Measurements from ENCODE around the gene CCDC102A. TPM values are rescaled to one million over a fixed set of nuclear protein-coding genes. Genes with fewer than 3 reads are reported as not detected.

Gene CCDC102A
- total RNA-seq, 1 donor from 2014 or later = 27.2 TPM

DNA sequence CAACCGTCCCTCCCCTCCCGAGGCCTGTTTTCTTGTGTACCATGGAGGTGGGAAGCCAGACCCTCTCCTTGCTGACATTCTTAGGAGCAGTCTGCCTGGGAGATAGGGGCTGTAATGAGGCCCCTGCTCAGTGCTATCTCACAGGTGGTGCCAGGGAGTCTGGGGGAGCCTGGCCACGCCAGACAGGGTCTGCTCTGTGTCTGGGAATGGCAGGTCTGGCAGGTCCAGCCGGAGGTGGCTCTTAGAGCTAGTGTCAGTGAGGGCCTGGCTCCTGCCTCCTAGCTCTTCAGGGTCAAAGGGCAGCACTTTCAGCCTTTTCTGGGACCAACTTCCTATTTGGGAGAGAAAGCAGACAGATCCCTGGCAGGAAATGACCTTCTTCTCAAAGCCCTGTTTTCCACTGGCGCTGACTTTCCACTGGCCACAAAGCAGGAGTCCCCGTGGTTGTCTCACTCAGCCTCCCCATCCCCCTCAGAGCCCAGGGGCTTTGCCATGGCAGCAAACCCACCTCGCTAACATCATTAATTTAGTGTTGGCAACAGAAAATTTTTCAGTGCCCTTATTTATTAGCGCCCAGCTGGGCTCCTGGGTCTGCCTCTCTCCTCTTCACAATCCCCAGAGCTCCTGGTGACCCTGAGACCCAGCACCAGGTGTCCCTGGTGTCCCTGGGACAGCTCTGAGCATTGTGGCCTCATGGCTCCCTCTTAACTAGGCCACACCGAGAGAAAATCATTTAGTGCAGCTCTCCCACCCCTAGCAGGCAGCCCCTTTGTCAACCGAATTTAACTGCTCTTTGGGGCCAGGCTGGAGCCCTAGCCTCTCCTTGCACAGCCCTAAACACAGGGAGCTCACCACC is 26.1 kb downstream of the CCDC102A start:
- Mint-ChIP-seq H3K4me1 (ENCODE audit: low read depth) (no peaks in the 10 kb centered on the region), H3K27ac (ENCODE audit: unreplicated experiment) (no peak overlapping the region), H3K9me3 (ENCODE audit: low read depth) (no peaks in the 10 kb centered on the region), H3K4me3 (ENCODE audit: unreplicated experiment) (no peak overlapping the region), H3K36me3 (ENCODE audit: low read depth) (peaks cover 3% of the 10 kb centered on the region), H3K27me3 (ENCODE audit: low read depth) (peaks cover 5% of the 10 kb centered on the region)
- TF ChIP-seq CTCF (IDR thresholded peaks at IDR 0.05) = no peak
- DNase-seq (ENCODE audit: low spot score) = no peak

GRCh38 chr16:57509231-57509923 is 27.0 kb downstream of the CCDC102A start:
- Mint-ChIP-seq H3K27me3 (ENCODE audit: low read depth) (peaks cover 5% of the 10 kb centered on the region), H3K9me3 (ENCODE audit: low read depth) (no peaks in the 10 kb centered on the region), H3K4me3 (ENCODE audit: unreplicated experiment) (no peak overlapping the region), H3K27ac (ENCODE audit: unreplicated experiment) (no peak overlapping the region), H3K4me1 (ENCODE audit: low read depth) (no peaks in the 10 kb centered on the region), H3K36me3 (ENCODE audit: low read depth) (peaks cover 3% of the 10 kb centered on the region)
- TF ChIP-seq CTCF (IDR thresholded peaks at IDR 0.05) = no peak
- DNase-seq (ENCODE audit: low spot score) = no peak

DNA sequence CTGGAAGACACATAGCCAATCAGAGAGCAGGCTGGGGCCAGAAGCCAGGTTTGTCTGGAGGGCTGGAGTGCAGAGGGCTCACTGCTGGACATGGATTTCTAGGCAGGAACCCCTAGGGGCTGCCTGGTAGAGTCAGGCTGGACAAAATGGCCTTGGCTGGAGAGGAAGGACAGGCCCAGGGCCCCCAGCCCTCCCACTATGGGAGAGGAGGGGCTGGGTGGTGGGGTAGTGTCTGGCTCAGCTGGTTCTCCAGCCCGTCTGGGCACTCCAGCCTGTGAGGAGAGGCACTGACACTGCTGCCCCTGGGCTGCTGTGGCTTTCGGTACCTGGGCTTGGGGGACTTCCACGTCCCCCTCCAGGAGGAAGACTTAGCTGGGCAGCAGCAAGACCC is 28.3 kb downstream of the CCDC102A start:
- Mint-ChIP-seq H3K36me3 (ENCODE audit: low read depth) (no peaks in the 10 kb centered on the region), H3K9me3 (ENCODE audit: low read depth) (no peaks in the 10 kb centered on the region), H3K4me3 (ENCODE audit: unreplicated experiment) (no peak overlapping the region), H3K4me1 (ENCODE audit: low read depth) (no peaks in the 10 kb centered on the region), H3K27me3 (ENCODE audit: low read depth) (peaks cover 5% of the 10 kb centered on the region), H3K27ac (ENCODE audit: unreplicated experiment) (no peak overlapping the region)
- DNase-seq (ENCODE audit: low spot score) = no peak
- no peak for TF ChIP-seq CTCF (IDR thresholded peaks at IDR 0.05)

GRCh38 chr16:57507136-57508034 is 29.0 kb downstream of the CCDC102A start:
- H3K27ac Mint-ChIP-seq (ENCODE audit: unreplicated experiment) = no peak overlapping the region
- no peak overlapping the region for H3K4me3 Mint-ChIP-seq (ENCODE audit: unreplicated experiment)

More at GRCh38 chr16:57507136-57508034, 29.0 kb downstream of the CCDC102A start:
- H3K9me3 Mint-ChIP-seq (ENCODE audit: low read depth) = no peaks in the 10 kb centered on the region
- no peaks in the 10 kb centered on the region for H3K36me3 Mint-ChIP-seq (ENCODE audit: low read depth)
- H3K4me1 Mint-ChIP-seq (ENCODE audit: low read depth) = no peaks in the 10 kb centered on the region
- TF ChIP-seq CTCF (IDR thresholded peaks at IDR 0.05) = no peak
- peaks cover 7% of the 10 kb centered on the region for H3K27me3 Mint-ChIP-seq (ENCODE audit: low read depth)
- no peak for DNase-seq (ENCODE audit: low spot score)
